Activated effector memory CD4-positive, alpha-beta T cell treated with Interleukin-2 at 50 U/mL for 16 hours (primary cell): ENCODE results near the gene OR8B3.
"Not testable (repeated sequence)": the region's sequence is repeated elsewhere in the genome, so short reads cannot be mapped to it uniquely, and the experiment has no call there.

Experiments
- DNase-seq: peaks from one replicate; pipeline ENCODE4 v3.0.0-alpha.2; 2020

The OR8B3 gene

GRCh38 chr11:124398924-124399323 lies at the start of gene OR8B3:
Gene OR8B3 (minus strand): TSS chr11:124399024. CDS start chr11:124397351, 1,673 bp downstream.
- no peak for DNase-seq

GRCh38 chr11:124446916-124447315 lies 48.1 kb upstream of the OR8B3 start:
- no peak for DNase-seq

GRCh38 chr11:124445646-124446150 lies 46.9 kb upstream of the OR8B3 start, which contains the start of gene OR8B8:
Gene OR8B8 (minus strand): TSS chr11:124445696. CDS start chr11:124441085, 4,611 bp downstream.
- DNase-seq = no peak

GRCh38 chr11:124442847-124443246 lies 44.0 kb upstream of the OR8B3 start:
- DNase-seq = no peak

DNA sequence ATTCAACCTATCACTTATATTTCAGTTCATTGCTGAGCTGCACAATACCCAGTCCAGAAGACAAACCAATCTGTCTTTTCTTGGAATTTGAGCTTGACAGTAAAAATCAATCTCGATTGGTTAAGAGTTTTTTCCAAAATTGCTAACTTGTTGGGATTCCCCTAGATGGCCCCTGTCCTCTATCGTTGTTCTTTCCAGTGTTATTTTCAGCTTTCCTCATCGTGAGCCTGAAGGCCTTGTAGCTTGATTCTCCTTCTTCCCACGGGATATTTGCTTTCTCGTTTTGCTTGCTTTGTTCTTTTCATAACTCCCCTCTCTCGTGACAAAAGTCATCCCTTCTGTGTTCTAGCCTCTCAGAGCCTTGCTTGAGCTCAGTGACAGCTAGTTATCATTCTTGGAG lies 43.6 kb upstream of the OR8B3 start:
- DNase-seq = no peak

DNA sequence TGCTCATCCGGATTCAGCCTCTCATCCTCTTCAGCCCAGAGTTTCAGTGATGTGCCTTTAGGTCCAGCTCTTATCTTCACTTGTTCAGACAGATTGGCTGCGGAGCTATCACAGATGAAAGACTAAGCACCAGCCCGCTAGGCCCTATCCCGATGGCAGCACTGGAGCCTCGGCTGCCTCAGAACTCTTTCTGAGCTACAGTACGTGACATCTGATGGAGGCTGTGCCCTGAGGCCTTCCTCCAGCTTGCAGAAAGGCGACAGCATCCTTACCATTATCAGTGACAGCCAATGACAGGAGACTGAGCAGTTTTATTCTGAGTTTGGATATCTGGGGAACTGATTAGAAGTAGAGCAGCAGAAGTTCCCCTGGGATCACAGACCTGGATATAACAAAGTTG lies 42.7 kb upstream of the OR8B3 start:
- no peak for DNase-seq

GRCh38 chr11:124441081-124441480 lies 42.3 kb upstream of the OR8B3 start:
- no peak for DNase-seq

- no peak for DNase-seq
Observed at GRCh38 chr11:124440608-124441007, 41.8 kb upstream of the OR8B3 start.

DNA sequence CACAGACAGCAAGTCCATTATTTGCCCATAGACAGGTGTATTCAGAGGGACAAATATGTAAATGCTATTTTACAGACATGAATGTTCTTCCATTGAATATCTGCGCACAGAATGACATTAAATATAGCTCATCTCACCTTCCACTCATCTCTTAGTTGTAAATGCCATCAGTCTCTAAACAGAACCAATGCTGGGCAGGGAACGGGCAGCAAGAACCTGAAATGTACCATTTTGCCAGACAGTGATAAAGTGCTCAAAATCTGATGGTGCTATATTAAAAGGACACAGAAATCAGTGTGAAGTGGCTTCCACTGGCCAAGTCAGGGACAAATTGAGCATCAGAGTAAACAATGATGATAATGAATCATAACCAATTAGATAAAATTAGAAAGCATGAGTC lies 35.9 kb upstream of the OR8B3 start:
- no peak for DNase-seq

DNA sequence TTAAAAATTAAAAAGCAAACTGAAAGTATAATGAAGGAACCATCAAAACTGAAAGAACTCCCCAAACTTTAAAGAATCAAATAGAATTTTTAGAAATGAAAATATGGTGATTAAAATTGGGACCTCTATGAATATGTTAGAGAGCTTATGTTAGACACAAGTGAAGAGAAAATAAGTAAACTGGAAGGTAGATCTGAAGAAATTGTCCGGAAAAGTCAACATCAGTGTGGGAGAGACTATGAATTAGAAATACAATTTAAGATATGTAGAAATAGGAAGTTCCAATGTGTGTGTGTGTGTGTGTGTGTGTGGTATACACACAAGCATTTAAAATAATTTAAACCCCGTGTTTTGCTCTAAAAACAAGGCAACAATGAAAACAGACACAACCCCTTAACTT lies 30.8 kb upstream of the OR8B3 start:
- no peak for DNase-seq

GRCh38 chr11:124424384-124424921 lies 25.6 kb upstream of the OR8B3 start, which contains the start of gene OR8B4:
Gene OR8B4 (minus strand): TSS chr11:124424871. CDS start chr11:124424871, 0 bp downstream.
- DNase-seq = no peak

- DNase-seq = no peak
Observed at GRCh38 chr11:124421043-124421442, 22.2 kb upstream of the OR8B3 start.

- no peak for DNase-seq
Observed at GRCh38 chr11:124415356-124415923, 16.6 kb upstream of the OR8B3 start.

DNA sequence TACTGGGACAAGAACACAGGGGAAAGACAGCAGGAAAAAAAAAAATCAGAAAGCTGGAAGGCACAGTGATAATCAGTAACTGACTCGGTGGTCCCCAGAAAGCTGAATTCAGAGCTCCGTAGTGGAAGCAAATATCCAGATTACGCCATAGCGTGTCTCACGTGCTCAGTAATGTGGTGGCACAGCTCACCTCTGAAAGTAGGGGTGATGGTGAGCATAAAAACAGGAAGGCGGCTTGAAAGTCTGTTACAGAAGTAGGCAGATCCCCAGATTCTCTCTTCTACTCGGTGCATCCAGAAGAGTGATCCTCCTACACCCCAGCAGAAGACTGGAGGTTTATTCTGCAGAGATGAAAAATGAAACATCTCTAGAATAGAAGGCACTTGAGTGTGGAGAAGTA lies 11.1 kb upstream of the OR8B3 start:
- no peak for DNase-seq

DNA sequence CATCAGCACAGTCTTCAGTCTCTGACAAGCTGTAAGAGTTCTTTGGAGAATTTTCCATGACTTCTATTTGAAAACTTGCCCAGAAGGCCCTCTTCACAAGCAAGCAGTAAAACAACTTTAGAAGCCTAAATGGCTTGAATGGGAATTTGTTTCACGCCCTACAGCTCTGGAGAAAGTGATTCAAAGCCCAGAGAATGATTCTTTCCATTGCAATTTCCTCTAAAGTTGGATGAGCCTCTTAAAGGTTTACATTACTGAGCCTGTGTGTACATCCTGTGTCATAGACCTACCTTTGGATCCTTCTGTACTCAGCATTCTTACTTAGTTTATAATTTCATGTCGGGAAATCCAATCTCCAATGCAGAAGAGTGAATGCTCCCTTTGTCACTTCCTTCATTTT lies 6.8 kb upstream of the OR8B3 start:
- DNase-seq = no peak

GRCh38 chr11:124403186-124403585 lies 4.4 kb upstream of the OR8B3 start:
- DNase-seq = not testable (repeated sequence)

- no peak for DNase-seq
Observed at GRCh38 chr11:124402326-124402922, 3.6 kb upstream of the OR8B3 start.

- not testable (repeated sequence) for DNase-seq
Observed at GRCh38 chr11:124396847-124397246, 2.0 kb downstream of the OR8B3 start.

DNA sequence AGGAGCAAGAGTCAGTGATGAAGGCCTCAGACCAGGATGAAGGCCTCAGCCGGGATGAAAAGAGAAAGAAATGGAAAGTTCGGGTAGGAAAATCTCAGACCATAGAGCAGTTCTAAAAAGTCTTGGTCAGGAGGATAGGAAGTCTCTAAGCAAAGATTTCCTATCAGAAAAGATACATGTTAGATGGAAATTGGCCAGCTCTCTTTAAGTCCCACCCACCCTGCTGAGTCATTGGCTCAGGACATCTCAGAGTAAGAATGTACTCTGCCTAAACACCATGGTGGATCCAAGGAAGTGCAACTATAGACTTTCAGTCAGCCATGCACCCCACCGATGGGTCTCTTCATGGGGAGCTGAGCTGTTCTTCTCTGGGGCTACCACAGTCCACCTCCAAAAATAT lies 4.4 kb downstream of the OR8B3 start:
- DNase-seq = no peak

DNA sequence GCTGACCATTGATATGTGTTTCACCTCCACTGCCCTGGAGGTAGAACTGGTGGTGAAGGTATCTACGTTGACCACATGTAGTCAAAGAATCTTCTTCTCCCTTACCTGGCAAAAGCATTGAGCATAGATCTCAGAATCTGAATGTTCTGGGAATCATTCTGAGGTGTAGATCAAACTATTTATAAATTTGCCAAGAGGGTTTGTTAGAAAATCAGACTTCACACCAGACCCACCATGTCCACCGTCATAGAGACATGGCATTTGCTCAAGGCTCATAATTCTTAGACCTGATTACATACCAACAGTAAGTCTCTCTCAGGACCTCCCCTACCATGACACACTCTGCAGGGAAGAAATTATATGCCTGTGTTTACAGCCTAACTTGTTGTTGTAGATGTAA lies 14.4 kb downstream of the OR8B3 start, which contains the start of gene OR8B2:
TSS of gene OR8B2 (minus strand) at position 101 of the 400 bp plus-strand sequence. CDS start 1,156 bp downstream, outside the sequence.
- DNase-seq = no peak

- not testable (repeated sequence) for DNase-seq
Observed at GRCh38 chr11:124382857-124383256, 16.0 kb downstream of the OR8B3 start.

DNA sequence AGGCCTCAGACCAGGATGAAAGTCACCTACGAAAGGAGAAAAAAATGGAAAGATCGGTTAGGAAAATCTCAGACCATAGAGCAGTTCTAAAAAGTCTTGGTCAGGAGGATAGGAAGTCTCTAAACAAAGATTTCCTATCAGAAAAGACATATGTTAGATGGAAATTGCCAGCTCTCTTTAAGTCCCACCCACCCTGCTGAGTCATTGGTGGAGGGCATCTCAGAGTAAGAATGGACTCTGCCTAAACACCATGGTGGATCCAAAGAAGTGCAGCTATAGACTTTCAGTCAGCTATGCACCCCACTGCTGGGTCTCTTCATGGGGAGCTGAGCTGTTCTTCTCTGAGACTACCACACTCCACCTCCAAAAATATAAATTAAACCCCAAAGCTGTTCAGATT lies 18.2 kb downstream of the OR8B3 start:
- no peak for DNase-seq

DNA sequence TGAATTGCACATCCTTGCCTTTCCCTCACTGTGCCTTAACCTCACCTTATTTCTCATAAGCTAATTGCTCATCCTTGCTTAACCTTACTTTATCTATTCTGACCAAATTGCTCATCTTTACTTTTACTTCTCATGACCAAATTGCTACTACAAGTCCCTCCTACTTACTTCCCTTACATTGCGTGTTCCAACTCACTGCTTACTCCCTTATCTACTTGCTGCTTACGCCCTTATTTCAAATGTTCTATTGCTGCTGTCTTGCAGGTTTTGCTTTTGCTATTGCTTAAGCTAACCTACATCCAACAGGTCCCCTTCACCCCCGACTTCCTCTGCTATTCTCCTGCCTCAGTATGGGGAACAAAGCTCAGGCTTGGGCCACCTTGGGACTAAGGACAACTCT lies 22.5 kb downstream of the OR8B3 start:
- DNase-seq = no peak

DNA sequence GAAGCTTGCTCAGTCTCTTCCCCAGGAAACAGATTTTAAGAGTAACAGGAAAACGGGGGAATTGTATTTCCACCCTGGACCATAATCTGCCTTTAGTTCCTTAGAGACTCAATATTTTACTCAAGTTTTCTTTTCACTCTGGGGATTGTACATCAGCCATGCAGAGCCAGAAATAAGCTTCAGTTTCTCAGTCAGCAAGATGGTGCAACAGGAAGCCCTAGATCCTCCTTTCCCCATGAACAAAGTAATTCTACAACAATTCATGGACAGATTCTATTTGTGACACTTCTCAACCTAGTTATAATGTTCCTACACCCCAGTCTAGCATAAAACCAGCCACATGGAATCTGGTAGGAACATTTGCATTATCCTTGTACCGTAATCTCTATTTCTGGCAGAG lies 39.3 kb downstream of the OR8B3 start:
- DNase-seq = no peak
